Measurements from ENCODE around the gene TGFA. TPM values are rescaled to one million over a fixed set of nuclear protein-coding genes. Genes with fewer than 3 reads are reported as not detected.

The TGFA gene
- total RNA-seq, 1 experiment from 2014 or later: 2.5 TPM

DNA sequence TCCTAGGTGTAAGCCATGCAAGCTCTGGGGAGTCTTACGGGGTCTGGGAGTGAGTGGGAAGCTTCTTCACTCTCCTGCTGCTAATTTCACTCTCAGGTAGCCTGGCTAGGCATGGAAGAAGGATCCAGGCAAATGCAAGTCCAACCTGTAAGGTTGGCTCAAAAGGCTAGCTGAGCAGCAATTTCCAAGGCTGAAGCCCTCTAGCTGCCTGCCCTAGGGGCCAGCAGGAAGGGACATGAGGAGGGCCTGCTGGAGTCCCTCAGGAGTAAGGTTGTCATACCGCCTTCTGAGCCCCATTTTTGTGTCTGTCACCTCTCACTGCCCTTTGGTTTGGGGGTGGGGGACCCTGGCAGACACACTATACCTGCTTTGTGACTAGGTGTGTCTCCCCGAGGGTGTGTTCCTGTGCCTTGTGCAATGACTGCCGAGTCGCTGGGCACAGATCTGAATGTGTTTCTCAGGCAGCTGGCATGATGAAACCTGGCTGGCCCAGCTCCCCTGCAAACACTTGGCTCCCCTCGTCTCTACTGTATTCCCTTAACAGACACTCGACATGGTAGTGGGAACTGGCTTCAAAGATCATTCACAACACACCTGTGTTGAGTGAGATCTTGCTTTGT, 127.8 kb downstream of the TGFA start:
- H3K4me3 Mint-ChIP-seq: no peak overlapping the region
- no peak for TF ChIP-seq SMAD4 (CRISPR knock-in tag; IDR thresholded peaks at IDR 0.05)
- no peak for TF ChIP-seq ZBTB21 (CRISPR knock-in tag; IDR thresholded peaks at IDR 0.05; ENCODE audit: borderline replicate concordance)
- TF ChIP-seq, protein P1, sequence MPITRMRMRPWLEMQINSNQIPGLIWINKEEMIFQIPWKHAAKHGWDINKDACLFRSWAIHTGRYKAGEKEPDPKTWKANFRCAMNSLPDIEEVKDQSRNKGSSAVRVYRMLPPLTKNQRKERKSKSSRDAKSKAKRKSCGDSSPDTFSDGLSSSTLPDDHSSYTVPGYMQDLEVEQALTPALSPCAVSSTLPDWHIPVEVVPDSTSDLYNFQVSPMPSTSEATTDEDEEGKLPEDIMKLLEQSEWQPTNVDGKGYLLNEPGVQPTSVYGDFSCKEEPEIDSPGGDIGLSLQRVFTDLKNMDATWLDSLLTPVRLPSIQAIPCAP (CRISPR knock-in tag; IDR thresholded peaks at IDR 0.05): no peak
- no peak for TF ChIP-seq ZNF396 (CRISPR knock-in tag; IDR thresholded peaks at IDR 0.05; ENCODE audit: borderline replicate concordance)
- TF ChIP-seq NR1H2 (CRISPR knock-in tag; IDR thresholded peaks at IDR 0.05): no peak
- H3K9me3 Mint-ChIP-seq: no peaks in the 10 kb centered on the region
- ChIA-PET CTCF (interaction anchor here (2.1 kb wide), 1 partner anchor 122 kb away, joined by 6 read pairs; no protein-coding TSS in a partner anchor), POLR2A (no interaction called here)
- H3K4me1 Mint-ChIP-seq: no peaks in the 10 kb centered on the region
- ATAC-seq (no peak), DNase-seq (ENCODE audit: low spot score) (no peak)
- H3K27ac Mint-ChIP-seq: no peak overlapping the region
- H3K27me3 Mint-ChIP-seq (ENCODE audit: low read depth): peaks cover 87% of the 10 kb centered on the region
- no peaks in the 10 kb centered on the region for H3K36me3 Mint-ChIP-seq

- ATAC-seq (no peak), DNase-seq (ENCODE audit: low spot score) (no peak)
- Mint-ChIP-seq H3K9me3 (no peaks in the 10 kb centered on the region), H3K36me3 (no peaks in the 10 kb centered on the region), H3K4me1 (0 out of 2 replicates have a peak, but pooled peaks cover 7% of the 10 kb centered on the region), H3K4me3 (no peak overlapping the region), H3K27ac (no peak overlapping the region), H3K27me3 (ENCODE audit: low read depth) (peaks cover 100% of the 10 kb centered on the region)
- ChIA-PET POLR2A (no interaction called here), CTCF (interaction anchor here (0.9 to 1.2 kb wide), 2 partner anchors 34 to 87 kb away, joined by 3 to 4 read pairs; no protein-coding TSS in a partner anchor)
- TF ChIP-seq NR1H2 (CRISPR knock-in tag; IDR thresholded peaks at IDR 0.05) (no peak), ZNF138 (CRISPR knock-in tag; conservative IDR thresholded peaks at IDR 0.05) (no peak), OVOL2 (CRISPR knock-in tag; IDR thresholded peaks at IDR 0.05; ENCODE audit: borderline replicate concordance) (no peak), ZNF416 (CRISPR knock-in tag; IDR thresholded peaks at IDR 0.05) (no peak), CBFB (CRISPR knock-in tag; IDR thresholded peaks at IDR 0.05; ENCODE audit: low read depth) (no peak), JUN (CRISPR knock-in tag; IDR thresholded peaks at IDR 0.05) (no peak), HMGA2 (CRISPR knock-in tag; IDR thresholded peaks at IDR 0.05) (no peak), EMX1 (CRISPR knock-in tag; IDR thresholded peaks at IDR 0.05) (no peak), ZNF532 (CRISPR knock-in tag; IDR thresholded peaks at IDR 0.05; ENCODE audit: borderline replicate concordance) (no peak), JAZF1 (CRISPR knock-in tag; IDR thresholded peaks at IDR 0.05) (no peak), PRDM15 (CRISPR knock-in tag; IDR thresholded peaks at IDR 0.05) (no peak)
- TF ChIP-seq, protein P2, sequence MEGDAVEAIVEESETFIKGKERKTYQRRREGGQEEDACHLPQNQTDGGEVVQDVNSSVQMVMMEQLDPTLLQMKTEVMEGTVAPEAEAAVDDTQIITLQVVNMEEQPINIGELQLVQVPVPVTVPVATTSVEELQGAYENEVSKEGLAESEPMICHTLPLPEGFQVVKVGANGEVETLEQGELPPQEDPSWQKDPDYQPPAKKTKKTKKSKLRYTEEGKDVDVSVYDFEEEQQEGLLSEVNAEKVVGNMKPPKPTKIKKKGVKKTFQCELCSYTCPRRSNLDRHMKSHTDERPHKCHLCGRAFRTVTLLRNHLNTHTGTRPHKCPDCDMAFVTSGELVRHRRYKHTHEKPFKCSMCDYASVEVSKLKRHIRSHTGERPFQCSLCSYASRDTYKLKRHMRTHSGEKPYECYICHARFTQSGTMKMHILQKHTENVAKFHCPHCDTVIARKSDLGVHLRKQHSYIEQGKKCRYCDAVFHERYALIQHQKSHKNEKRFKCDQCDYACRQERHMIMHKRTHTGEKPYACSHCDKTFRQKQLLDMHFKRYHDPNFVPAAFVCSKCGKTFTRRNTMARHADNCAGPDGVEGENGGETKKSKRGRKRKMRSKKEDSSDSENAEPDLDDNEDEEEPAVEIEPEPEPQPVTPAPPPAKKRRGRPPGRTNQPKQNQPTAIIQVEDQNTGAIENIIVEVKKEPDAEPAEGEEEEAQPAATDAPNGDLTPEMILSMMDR (IDR thresholded peaks at IDR 0.05): no peak
- TF ChIP-seq, protein P3, sequence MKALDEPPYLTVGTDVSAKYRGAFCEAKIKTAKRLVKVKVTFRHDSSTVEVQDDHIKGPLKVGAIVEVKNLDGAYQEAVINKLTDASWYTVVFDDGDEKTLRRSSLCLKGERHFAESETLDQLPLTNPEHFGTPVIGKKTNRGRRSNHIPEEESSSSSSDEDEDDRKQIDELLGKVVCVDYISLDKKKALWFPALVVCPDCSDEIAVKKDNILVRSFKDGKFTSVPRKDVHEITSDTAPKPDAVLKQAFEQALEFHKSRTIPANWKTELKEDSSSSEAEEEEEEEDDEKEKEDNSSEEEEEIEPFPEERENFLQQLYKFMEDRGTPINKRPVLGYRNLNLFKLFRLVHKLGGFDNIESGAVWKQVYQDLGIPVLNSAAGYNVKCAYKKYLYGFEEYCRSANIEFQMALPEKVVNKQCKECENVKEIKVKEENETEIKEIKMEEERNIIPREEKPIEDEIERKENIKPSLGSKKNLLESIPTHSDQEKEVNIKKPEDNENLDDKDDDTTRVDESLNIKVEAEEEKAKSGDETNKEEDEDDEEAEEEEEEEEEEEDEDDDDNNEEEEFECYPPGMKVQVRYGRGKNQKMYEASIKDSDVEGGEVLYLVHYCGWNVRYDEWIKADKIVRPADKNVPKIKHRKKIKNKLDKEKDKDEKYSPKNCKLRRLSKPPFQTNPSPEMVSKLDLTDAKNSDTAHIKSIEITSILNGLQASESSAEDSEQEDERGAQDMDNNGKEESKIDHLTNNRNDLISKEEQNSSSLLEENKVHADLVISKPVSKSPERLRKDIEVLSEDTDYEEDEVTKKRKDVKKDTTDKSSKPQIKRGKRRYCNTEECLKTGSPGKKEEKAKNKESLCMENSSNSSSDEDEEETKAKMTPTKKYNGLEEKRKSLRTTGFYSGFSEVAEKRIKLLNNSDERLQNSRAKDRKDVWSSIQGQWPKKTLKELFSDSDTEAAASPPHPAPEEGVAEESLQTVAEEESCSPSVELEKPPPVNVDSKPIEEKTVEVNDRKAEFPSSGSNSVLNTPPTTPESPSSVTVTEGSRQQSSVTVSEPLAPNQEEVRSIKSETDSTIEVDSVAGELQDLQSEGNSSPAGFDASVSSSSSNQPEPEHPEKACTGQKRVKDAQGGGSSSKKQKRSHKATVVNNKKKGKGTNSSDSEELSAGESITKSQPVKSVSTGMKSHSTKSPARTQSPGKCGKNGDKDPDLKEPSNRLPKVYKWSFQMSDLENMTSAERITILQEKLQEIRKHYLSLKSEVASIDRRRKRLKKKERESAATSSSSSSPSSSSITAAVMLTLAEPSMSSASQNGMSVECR (CRISPR knock-in tag; IDR thresholded peaks at IDR 0.05; ENCODE audit: borderline replicate concordance): no peak
These were observed 132.9 kb downstream of the TGFA start for GRCh38 chr2:70420740-70421139.

All from WTC11 (cell line).